Spleen (tissue), 11 donors: ENCODE data around the gene ZEB2. TPM values are rescaled to one million over a fixed set of nuclear protein-coding genes. Genes with fewer than 3 reads are reported as not detected.

ENCODE experiments used
- DNase-seq: peaks from one replicate; pipeline ENCODE4 v3.0.0-alpha.2; 2020
- H3K27ac ChIP-seq, 8 donors: fragments of 200-600 bp; sonication (generic) in 7 of 8; 1 replicate in 4 of 8; 2 replicates in 4 of 8; pipeline versions ENCODE4 v1.5.0 to v1.8.0; 2016 to 2021; ENCODE audit warnings: inconsistent platforms in 4 of 8, mild to moderate bottlenecking in 4 of 8, moderate library complexity in 1 of 8
- H3K27me3 ChIP-seq, 7 donors: fragments of 200-600 bp; sonication (generic) in 6 of 7; replicated peaks in 1 of 7; 1 replicate in 4 of 7; 2 replicates in 3 of 7; pipeline versions ENCODE4 v1.5.0 to v1.8.0; 2016 to 2021; ENCODE audit warnings: inconsistent platforms in 3 of 7, mild to moderate bottlenecking in 1 of 7
- H3K36me3 ChIP-seq, 6 donors: fragments of 200-600 bp; sonication (generic) in 5 of 6; 1 replicate in 4 of 6; 2 replicates in 2 of 6; pipeline versions ENCODE4 v1.5.0 to v1.8.0; 2016 to 2021; ENCODE audit warnings: inconsistent platforms in 2 of 6
- H3K4me1 ChIP-seq, 6 donors: fragments of 200-600 bp; sonication (generic) in 5 of 6; 1 replicate in 3 of 6; 2 replicates in 3 of 6; pipeline versions ENCODE4 v1.5.0 to v1.8.0; 2016 to 2021; ENCODE audit warnings: inconsistent platforms in 3 of 6
- H3K4me3 ChIP-seq, 8 donors: fragments of 200-600 bp; sonication (generic) in 7 of 8; 1 replicate in 4 of 8; 2 replicates in 4 of 8; pipeline versions ENCODE4 v1.5.0 to v1.8.0; 2016 to 2021; ENCODE audit warnings: inconsistent platforms in 4 of 8, mild to moderate bottlenecking in 4 of 8, moderate library complexity in 2 of 8
- H3K9me3 ChIP-seq, 8 donors: fragments of 200-600 bp; sonication (generic) in 7 of 8; 1 replicate in 4 of 8; 2 replicates in 4 of 8; pipeline versions ENCODE4 v1.5.0 to v1.8.0; 2016 to 2021; ENCODE audit warnings: inconsistent platforms in 4 of 8
- CTCF ChIP-seq, 11 experiments: fragments of 200-600 bp in 7 of 11; fragments of 450-650 bp in 4 of 11; sonication (generic) in 4 of 11; IDR thresholded peaks in 8 of 11; conservative IDR thresholded peaks in 3 of 11; 1 replicate in 7 of 11; 2 replicates in 4 of 11; pipeline versions ENCODE4 v1.4.0 to v1.8.0; 2016 to 2021; ENCODE audit warnings: antibody characterized with exemption in 11 of 11, inconsistent platforms in 4 of 11, mild to moderate bottlenecking in 1 of 11
- POLR2A ChIP-seq, 3 donors: fragments of 450-650 bp; IDR thresholded peaks; one replicate each; pipeline ENCODE4 v1.5.1; 2017; ENCODE audit warnings: antibody characterized with exemption in 3 of 3, mild to moderate bottlenecking in 1 of 3
- POLR2AphosphoS5 ChIP-seq, 3 donors: sonication (generic); formaldehyde crosslinking; IDR thresholded peaks; one replicate each; pipeline ENCODE4 v1.5.1; 2017; ENCODE audit warnings: antibody characterized with exemption in 3 of 3
- WGBS, 5 donors: extraction: QIAGEN DNeasy Blood & Tissue Kit in 3 of 5; methylation state at CpG; one replicate each; pipeline versions ENCODE4 v1.1.5 to v1.1.7; 2013 to 2018; 5-methylcytosine and 5-hydroxymethylcytosine counted together
- intact Hi-C: fragments of 100-400 bp; cut with DNase I; formaldehyde crosslinking; loops from one replicate; pipeline ENCODE4 v1.15.0; 2023; ENCODE audit warnings: low total_unique reads
- polyA plus RNA-seq, 3 donors: library from polyadenylated mRNA; stranded (reverse); fragments of 200-250 nt; gene quantifications; one replicate each; pipeline ENCODE4 v1.2.1, GENCODE V29; 2013
- total RNA-seq, 7 donors: library from RNA; depleted of rRNA in 3 of 7; stranded (reverse); fragments of >200 nt in 3 of 7; fragmentation: NEBNext Ultra II Directional in 4 of 7; extraction: Animal tissue kit (Norgen Biotek cat#: 25700) in 4 of 7; gene quantifications; one replicate each; pipeline versions ENCODE4 v1.1.0 to v1.2.1, GENCODE V29; 2016 to 2021
- donor health status: healthy with polysubstance abuse.
- donor health status: DM: no; HTN: no; CAD: no; lungs with moderate emphysema.
- donor health status: DM: no; HTN: no; CAD: no.
- donor health status: Bipolar disorder and iron deficiency.
- donor health status: healthy.
- donor health status: DM: no; HTN: no; CAD: no.
- donor health status: DM: yes; HTN: yes; CAD: no.

ZEB2 gene
- total and polyA plus RNA-seq, 10 donors: 25.5 to 362 (median 240) TPM

GRCh38 chr2:144522176-144522896, 2.4 kb upstream of the ZEB2 start:
- Histone ChIP-seq H3K4me1 (peaks cover 4 to 70% (median 41%) of the 10 kb centered on the region in 6 donors), H3K27ac (peak overlapping the region; percentile 56 to 99 (median 90)), H3K36me3 (no peaks in the 10 kb centered on the region), H3K9me3 (no peaks in the 10 kb centered on the region), H3K4me3 (peak overlapping the region in 7 of 8 donors; percentile 46 to 79 (median 56)), H3K27me3 (peaks cover 0 to 42% (median 3%) of the 10 kb centered on the region in 7 donors)
- no peak for TF ChIP-seq POLR2AphosphoS5 (IDR thresholded peaks at IDR 0.05)
- no peak for TF ChIP-seq CTCF (IDR thresholded peaks at IDR 0.05 in 8 of 11, conservative IDR thresholded peaks at IDR 0.05 in 3 of 11)
- no peak for TF ChIP-seq POLR2A (IDR thresholded peaks at IDR 0.05)
- intact Hi-C loops: loop anchor here (10.0 kb wide), 1 partner anchor 1232 kb away; no protein-coding TSS in a partner anchor
- no peak for DNase-seq
- WGBS, 5 donors: 11 to 34% (median 27%) methylated on average over 8 of the region's 8 CpGs

DNA sequence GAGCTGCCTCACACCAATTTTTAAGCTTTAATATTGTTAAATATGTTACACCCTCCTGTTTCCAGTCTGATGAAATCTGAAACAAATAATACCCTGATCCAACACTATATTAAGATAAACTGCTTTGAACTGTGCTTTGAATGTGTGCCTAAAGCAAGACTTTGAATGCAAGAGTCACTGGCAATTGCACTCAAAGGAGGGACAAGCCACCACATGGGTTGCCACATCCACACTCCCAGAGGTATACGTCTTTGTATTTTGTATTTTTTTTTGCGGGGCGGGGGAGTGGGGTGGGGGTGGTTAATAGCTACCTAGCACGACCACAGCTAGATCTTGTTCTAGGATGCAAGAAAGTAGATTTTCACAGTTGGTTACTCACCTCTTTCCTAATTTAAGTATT, 1.8 kb upstream of the ZEB2 start:
- Histone ChIP-seq H3K4me1 (peaks cover 4 to 70% (median 41%) of the 10 kb centered on the region in 6 donors), H3K4me3 (peak overlapping the region in 4 of 8 donors; percentile 4 to 81 (median 68)), H3K9me3 (no peaks in the 10 kb centered on the region), H3K27ac (peak overlapping the region in 7 of 8 donors; percentile 80 to 99 (median 95)), H3K27me3 (peaks cover 0 to 42% (median 3%) of the 10 kb centered on the region in 7 donors), H3K36me3 (no peaks in the 10 kb centered on the region)
- intact Hi-C loops: loop anchor here (10.0 kb wide), 1 partner anchor 1233 kb away; no protein-coding TSS in a partner anchor
- no peak for DNase-seq
- WGBS, 5 donors: 14 to 23% (median 21%) methylated on average over 4 of the region's 4 CpGs
- TF ChIP-seq POLR2A (IDR thresholded peaks at IDR 0.05) (no peak), CTCF (IDR thresholded peaks at IDR 0.05 in 8 of 11, conservative IDR thresholded peaks at IDR 0.05 in 3 of 11) (no peak), POLR2AphosphoS5 (IDR thresholded peaks at IDR 0.05) (no peak)

GRCh38 chr2:144520756-144521487, 1.0 kb upstream of the ZEB2 start:
- Histone ChIP-seq H3K36me3 (no peaks in the 10 kb centered on the region), H3K4me3 (peak overlapping the region in 6 of 8 donors; percentile 5 to 81 (median 67)), H3K27me3 (peaks cover 0 to 42% (median 3%) of the 10 kb centered on the region in 7 donors), H3K27ac (peak overlapping the region; percentile 53 to 99 (median 90)), H3K4me1 (peaks cover 4 to 70% (median 41%) of the 10 kb centered on the region in 6 donors), H3K9me3 (no peaks in the 10 kb centered on the region)
- DNase-seq: no peak
- intact Hi-C loops: loop anchor here (10.0 kb wide), 1 partner anchor 1234 kb away; no protein-coding TSS in a partner anchor
- WGBS, 5 donors: 32 to 63% (median 40%) methylated on average over 8 of the region's 8 CpGs
- TF ChIP-seq POLR2A (IDR thresholded peaks at IDR 0.05): no peak
- TF ChIP-seq CTCF (IDR thresholded peaks at IDR 0.05 in 8 of 11, conservative IDR thresholded peaks at IDR 0.05 in 3 of 11): no peak
- TF ChIP-seq POLR2AphosphoS5 (IDR thresholded peaks at IDR 0.05): no peak
